Measurements from ENCODE around the gene GATAD2B.
"Not testable (repeated sequence)": the region's sequence is repeated elsewhere in the genome, so short reads cannot be mapped to it uniquely, and the experiment has no call there.

GATAD2B gene

DNA sequence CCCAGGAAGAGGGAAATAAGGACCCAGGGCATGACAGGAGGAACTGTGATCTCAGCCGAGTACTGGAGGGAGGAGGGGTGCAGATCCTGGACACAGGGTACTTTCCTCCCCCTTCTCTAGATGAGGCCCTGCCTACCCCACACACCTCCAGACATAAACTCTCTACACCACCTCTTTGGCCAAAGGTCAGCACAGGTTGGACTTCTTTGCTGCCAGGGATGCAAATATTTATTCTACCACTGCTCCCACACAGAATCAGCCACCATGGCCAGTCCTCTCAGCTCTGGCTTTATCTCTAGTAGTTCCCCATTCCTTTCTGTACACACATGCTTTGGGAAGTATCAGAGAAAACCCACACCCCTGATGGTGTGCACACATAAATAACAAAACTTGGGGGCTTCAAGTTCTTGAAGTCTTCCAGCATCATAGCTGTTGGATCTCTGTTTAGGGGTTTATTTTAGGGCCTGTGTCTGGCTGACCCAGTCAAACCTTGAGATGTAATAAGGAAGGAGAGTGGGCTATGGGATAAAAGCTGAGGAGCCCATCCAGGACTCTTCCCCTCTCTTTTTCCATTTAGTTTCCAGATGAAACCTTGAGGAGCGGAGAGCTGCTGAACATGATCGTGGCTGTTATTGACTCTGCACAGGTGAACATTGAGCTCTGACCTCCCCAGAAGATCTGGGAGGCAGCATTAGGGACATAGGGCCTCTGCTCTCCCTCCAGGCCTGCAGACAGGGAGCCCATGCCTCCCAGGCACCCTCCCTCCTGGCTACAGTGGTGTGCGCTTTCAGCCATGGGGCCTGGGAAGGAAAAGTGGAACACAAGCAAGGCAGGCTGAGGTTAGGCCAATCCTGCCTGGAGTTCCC, 154.2 kb downstream of the GATAD2B start:
- Histone ChIP-seq H3K4me1 (ENCODE audit: insufficient read depth, low read length) (no peaks in the 10 kb centered on the region), H3K36me3 (ENCODE audit: insufficient read depth, low read length) (peaks cover 83% of the 10 kb centered on the region), H3K4me3 (ENCODE audit: low read depth in 1 of 2, low read length in 2 of 2) (no peak overlapping the region), H3K9me3 (ENCODE audit: low read length) (no peaks in the 10 kb centered on the region), H3K9ac (ENCODE audit: low read length) (no peak overlapping the region), H3K27me3 (ENCODE audit: control insufficient read depth in 1 of 2, insufficient read depth in 2 of 2, low read length in 2 of 2) (no peaks in the 10 kb centered on the region), H3K27ac (ENCODE audit: low read depth, low read length) (no peak overlapping the region)

DNA sequence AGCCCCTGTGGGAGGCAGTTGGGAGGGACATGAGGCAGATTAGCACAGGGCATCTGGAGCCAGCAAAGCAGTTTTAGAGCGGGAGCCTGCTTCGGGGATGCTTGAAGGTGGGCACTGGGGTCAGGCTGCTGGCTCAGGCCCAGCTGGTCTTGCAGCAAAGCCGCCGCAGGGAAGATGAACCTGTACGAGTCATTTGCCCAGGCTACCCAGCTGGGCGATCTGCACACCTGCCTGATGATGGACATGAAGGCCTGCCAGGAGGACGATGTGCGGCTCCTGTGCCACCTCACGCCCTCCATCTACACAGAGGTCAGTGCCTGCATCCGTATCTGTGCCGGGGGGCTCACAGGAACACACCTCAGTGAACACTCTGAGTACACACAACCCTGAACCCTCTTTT, 155.3 kb downstream of the GATAD2B start:
- no peaks in the 10 kb centered on the region for H3K9me3 ChIP-seq (ENCODE audit: low read length)
- no peak overlapping the region for H3K27ac ChIP-seq (ENCODE audit: low read depth, low read length)
- no peak overlapping the region for H3K9ac ChIP-seq (ENCODE audit: low read length)
- H3K27me3 ChIP-seq (ENCODE audit: control insufficient read depth in 1 of 2, insufficient read depth in 2 of 2, low read length in 2 of 2) = no peaks in the 10 kb centered on the region
- peaks cover 84% of the 10 kb centered on the region for H3K36me3 ChIP-seq (ENCODE audit: insufficient read depth, low read length)
- H3K4me3 ChIP-seq (ENCODE audit: low read depth in 1 of 2, low read length in 2 of 2) = no peak overlapping the region
- no peaks in the 10 kb centered on the region for H3K4me1 ChIP-seq (ENCODE audit: insufficient read depth, low read length)

DNA sequence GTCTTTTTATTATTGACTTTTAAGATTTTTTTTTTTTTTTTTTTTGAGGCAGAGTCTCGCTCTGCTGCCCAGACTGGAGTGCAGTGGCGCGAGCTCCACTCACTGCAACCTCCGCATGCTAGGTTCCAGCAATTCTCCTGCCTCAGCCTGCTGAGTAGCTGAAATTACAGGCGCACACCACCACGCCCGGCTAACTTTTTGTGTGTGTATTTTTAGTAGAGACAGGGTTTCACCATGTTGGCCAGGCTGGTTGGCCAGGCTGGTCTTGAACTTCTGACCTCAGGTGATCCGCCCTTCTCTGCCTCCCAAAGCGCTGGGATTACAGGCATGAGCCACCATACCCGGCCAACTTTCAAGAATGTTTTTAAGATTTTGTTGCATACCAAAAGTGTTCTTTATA, 156.1 kb downstream of the GATAD2B start:
- not testable (repeated sequence) for H3K27ac ChIP-seq (ENCODE audit: low read depth, low read length); H3K4me3 ChIP-seq (ENCODE audit: low read depth in 1 of 2, low read length in 2 of 2); H3K9me3 ChIP-seq (ENCODE audit: low read length); H3K9ac ChIP-seq (ENCODE audit: low read length); H3K4me1 ChIP-seq (ENCODE audit: insufficient read depth, low read length); H3K27me3 ChIP-seq (ENCODE audit: control insufficient read depth in 1 of 2, insufficient read depth in 2 of 2, low read length in 2 of 2)
- peaks cover 86% of the 10 kb centered on the region for H3K36me3 ChIP-seq (ENCODE audit: insufficient read depth, low read length)

DNA sequence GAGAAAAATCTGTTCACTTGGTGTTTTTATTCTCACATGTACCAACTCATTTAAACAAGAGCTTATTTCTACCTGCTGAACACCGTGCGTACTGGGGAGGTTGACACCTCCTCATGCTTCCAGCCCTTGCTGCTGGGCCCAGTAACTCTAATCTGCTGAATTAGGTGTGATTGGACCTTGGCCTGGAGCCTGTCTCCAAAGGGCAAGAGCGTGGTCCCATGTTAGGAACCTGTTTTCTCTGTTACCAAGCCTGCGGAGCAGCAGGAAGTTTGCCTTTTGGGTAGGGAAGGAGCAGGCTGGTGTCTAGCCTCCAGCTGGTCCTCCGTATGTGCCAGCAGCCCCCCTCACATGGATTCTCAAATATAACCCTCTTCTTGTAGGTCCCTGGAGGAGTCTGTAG, 158.5 kb downstream of the GATAD2B start:
- Histone ChIP-seq H3K4me3 (ENCODE audit: low read depth in 1 of 2, low read length in 2 of 2) (no peak overlapping the region), H3K9me3 (ENCODE audit: low read length) (no peaks in the 10 kb centered on the region), H3K36me3 (ENCODE audit: insufficient read depth, low read length) (peaks cover 82% of the 10 kb centered on the region), H3K9ac (ENCODE audit: low read length) (no peak overlapping the region), H3K27me3 (ENCODE audit: control insufficient read depth in 1 of 2, insufficient read depth in 2 of 2, low read length in 2 of 2) (no peaks in the 10 kb centered on the region), H3K27ac (ENCODE audit: low read depth, low read length) (no peak overlapping the region), H3K4me1 (ENCODE audit: insufficient read depth, low read length) (no peaks in the 10 kb centered on the region)

DNA sequence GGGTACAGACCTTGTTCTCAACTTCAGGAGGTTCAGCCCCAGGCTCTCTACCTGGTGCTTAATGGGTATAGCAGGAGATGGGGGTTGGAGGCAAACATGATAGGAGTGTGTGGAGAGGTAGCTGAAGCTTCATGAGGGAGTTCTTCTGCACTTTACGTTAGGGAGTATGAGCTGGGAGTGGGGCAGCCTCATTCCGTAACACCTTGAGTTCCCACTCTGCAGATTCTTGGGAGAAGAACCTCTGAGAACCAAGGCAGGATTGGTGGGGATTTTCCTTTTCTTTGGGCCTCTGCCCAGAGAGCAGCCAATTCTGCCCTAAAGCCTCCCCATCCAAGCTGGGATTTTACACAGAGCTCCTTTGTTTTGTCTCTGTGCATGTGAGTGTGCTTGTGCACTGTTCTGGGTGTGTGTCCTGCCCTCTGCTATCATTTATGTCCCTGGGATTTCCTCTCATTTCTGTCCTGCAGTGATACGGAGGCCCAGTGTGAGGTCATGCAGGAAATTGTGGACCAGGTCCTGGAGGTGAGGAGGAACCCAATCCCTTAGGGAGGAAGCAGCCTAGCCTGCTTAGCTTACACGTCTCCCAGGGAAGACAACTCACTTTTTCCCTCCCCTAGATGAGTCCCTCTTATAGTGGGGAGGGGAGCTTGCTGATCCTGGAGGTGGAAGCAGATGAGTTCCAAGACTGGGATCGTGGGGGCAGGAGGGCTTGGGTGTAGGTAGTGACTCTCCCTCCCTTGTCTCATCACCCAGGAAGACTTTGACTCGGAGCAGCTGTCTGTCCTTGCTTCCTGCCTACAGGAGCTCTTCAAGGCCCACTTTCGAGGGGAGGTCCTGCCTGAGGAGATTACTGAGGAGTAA, 159.2 kb downstream of the GATAD2B start:
- H3K9me3 ChIP-seq (ENCODE audit: low read length) = no peaks in the 10 kb centered on the region
- peaks cover 78% of the 10 kb centered on the region for H3K36me3 ChIP-seq (ENCODE audit: insufficient read depth, low read length)
- H3K27ac ChIP-seq (ENCODE audit: low read depth, low read length) = no peak overlapping the region
- H3K9ac ChIP-seq (ENCODE audit: low read length) = no peak overlapping the region
- H3K4me3 ChIP-seq (ENCODE audit: low read depth in 1 of 2, low read length in 2 of 2) = no peak overlapping the region
- no peaks in the 10 kb centered on the region for H3K4me1 ChIP-seq (ENCODE audit: insufficient read depth, low read length)
- H3K27me3 ChIP-seq (ENCODE audit: control insufficient read depth in 1 of 2, insufficient read depth in 2 of 2, low read length in 2 of 2) = no peaks in the 10 kb centered on the region

DNA sequence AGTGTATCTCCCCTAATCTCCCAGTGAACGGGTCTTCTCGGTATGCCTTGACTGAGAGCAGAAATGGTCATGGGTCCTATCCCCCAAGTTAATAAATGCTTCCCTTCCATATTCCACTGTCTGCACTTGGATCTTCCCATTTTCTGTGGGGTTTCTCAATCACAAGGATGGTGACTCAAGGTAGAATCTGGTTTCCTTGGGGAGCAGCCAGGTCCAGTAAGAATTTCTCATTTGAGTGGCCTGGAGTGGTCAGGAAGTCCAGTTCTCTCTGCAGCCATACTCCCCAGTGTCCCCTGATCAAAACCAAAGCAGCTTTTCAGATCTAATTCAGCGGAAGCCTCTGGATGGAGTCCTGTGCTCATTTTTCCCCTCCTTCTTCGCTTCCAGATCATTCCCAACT, 162.3 kb downstream of the GATAD2B start:
- H3K4me3 ChIP-seq (ENCODE audit: low read depth in 1 of 2, low read length in 2 of 2) = no peak overlapping the region
- H3K4me1 ChIP-seq (ENCODE audit: insufficient read depth, low read length) = no peaks in the 10 kb centered on the region
- H3K27ac ChIP-seq (ENCODE audit: low read depth, low read length) = no peak overlapping the region
- H3K9me3 ChIP-seq (ENCODE audit: low read length) = no peaks in the 10 kb centered on the region
- H3K36me3 ChIP-seq (ENCODE audit: insufficient read depth, low read length) = peaks cover 74% of the 10 kb centered on the region
- H3K9ac ChIP-seq (ENCODE audit: low read length) = no peak overlapping the region
- no peaks in the 10 kb centered on the region for H3K27me3 ChIP-seq (ENCODE audit: control insufficient read depth in 1 of 2, insufficient read depth in 2 of 2, low read length in 2 of 2)
